MM.1S (cell line): ENCODE data around the gene ADAMTS19.
"Not testable (repeated sequence)": the region's sequence is repeated elsewhere in the genome, so short reads cannot be mapped to it uniquely, and the experiment has no call there.

ENCODE experiments used
- EZH2 ChIP-seq: fragments of 300-600 bp; sonication (generic); optimal IDR thresholded peaks from 2 replicates; pipeline ENCODE3; 2017; ENCODE audit warnings: low read depth, mild to moderate bottlenecking, antibody characterized with exemption, low read length, mixed read lengths
- TF ChIP-seq, protein P1 (sequence below): fragments of 300-600 bp; sonication (generic); IDR thresholded peaks from 2 replicates; pipeline ENCODE4 v1.5.1; 2016; ENCODE audit warnings: antibody characterized with exemption, low read length, mixed read lengths

DNA sequence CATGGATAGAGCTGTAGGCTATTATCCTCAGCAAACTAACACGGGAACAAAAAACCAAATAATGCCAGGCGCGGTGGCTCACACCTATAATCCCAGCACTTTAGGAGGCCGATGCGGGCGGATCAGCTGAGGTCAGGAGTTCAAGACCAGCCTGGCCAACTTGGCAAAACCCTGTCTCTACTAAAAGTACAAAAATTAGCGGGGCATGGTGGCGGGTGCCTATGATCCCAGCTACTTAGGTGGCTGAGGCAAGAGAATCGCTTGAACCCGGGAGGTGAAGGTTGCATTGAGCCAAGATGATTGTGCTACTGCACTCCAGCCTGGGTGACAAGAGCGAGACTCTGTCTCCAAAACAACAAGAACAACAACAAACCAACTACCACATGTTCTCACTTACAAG, 177.4 kb downstream of the ADAMTS19 start:
- not testable (repeated sequence) for TF ChIP-seq EZH2
- TF ChIP-seq, protein P1, sequence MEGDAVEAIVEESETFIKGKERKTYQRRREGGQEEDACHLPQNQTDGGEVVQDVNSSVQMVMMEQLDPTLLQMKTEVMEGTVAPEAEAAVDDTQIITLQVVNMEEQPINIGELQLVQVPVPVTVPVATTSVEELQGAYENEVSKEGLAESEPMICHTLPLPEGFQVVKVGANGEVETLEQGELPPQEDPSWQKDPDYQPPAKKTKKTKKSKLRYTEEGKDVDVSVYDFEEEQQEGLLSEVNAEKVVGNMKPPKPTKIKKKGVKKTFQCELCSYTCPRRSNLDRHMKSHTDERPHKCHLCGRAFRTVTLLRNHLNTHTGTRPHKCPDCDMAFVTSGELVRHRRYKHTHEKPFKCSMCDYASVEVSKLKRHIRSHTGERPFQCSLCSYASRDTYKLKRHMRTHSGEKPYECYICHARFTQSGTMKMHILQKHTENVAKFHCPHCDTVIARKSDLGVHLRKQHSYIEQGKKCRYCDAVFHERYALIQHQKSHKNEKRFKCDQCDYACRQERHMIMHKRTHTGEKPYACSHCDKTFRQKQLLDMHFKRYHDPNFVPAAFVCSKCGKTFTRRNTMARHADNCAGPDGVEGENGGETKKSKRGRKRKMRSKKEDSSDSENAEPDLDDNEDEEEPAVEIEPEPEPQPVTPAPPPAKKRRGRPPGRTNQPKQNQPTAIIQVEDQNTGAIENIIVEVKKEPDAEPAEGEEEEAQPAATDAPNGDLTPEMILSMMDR = not testable (repeated sequence)
